Chondrocyte (in vitro differentiated cells): ENCODE data around the gene WDR88. TPM values are rescaled to one million over a fixed set of nuclear protein-coding genes. Genes with fewer than 3 reads are reported as not detected.

Source experiments
- DNase-seq: peaks from one replicate; pipeline ENCODE4 v3.0.0; 2021; ENCODE audit warnings: mixed read lengths, low spot score
- H3K27ac Mint-ChIP-seq: one replicate; pipeline ENCODE4 v1.8.0; 2021; ENCODE audit warnings: mild to moderate bottlenecking, moderate library complexity, mixed read lengths; ENCODE audit not compliant: unreplicated experiment
- H3K27me3 Mint-ChIP-seq: 2 replicates; pipeline ENCODE4 v1.8.0; 2021; ENCODE audit warnings: low read depth, mixed read lengths
- H3K36me3 Mint-ChIP-seq: 2 replicates; pipeline ENCODE4 v1.8.0; 2021; ENCODE audit warnings: low read depth, mixed read lengths
- H3K4me1 Mint-ChIP-seq: 2 replicates; pipeline ENCODE4 v1.8.0; 2021; ENCODE audit warnings: low read depth, mild to moderate bottlenecking, mixed read lengths
- H3K4me3 Mint-ChIP-seq: one replicate; pipeline ENCODE4 v1.8.0; 2021; ENCODE audit warnings: mild to moderate bottlenecking, moderate library complexity, mixed read lengths; ENCODE audit not compliant: unreplicated experiment
- H3K9me3 Mint-ChIP-seq: 2 replicates; pipeline ENCODE4 v1.8.0; 2021; ENCODE audit warnings: low read depth, mixed read lengths
- CTCF ChIP-seq: fragments of 200-600 bp; sonication (generic); IDR thresholded peaks from 2 replicates; pipeline ENCODE4 v1.5.0; 2021; ENCODE audit warnings: antibody characterized with exemption, mild to moderate bottlenecking, moderate library complexity
- total RNA-seq: library from RNA; stranded (reverse); gene quantifications from 3 replicates; pipeline ENCODE4 v1.2.1, GENCODE V29; 2021

The WDR88 gene
- total RNA-seq, 1 donor from 2014 or later = not detected

- no peaks in the 10 kb centered on the region for H3K4me1 Mint-ChIP-seq
- no peaks in the 10 kb centered on the region for H3K9me3 Mint-ChIP-seq
- H3K4me3 Mint-ChIP-seq = no peak overlapping the region
- peaks cover 8% of the 10 kb centered on the region for H3K36me3 Mint-ChIP-seq
- no peak for TF ChIP-seq CTCF
- H3K27ac Mint-ChIP-seq = no peak overlapping the region
- no peaks in the 10 kb centered on the region for H3K27me3 Mint-ChIP-seq
- DNase-seq = peak; percentile 81
Observed at GRCh38 chr19:33203529-33203928, 71.6 kb downstream of the WDR88 start.

GRCh38 chr19:33204136-33204973, 72.4 kb downstream of the WDR88 start:
- Mint-ChIP-seq H3K27me3 (no peaks in the 10 kb centered on the region), H3K4me1 (no peaks in the 10 kb centered on the region), H3K27ac (no peak overlapping the region), H3K4me3 (no peak overlapping the region), H3K9me3 (no peaks in the 10 kb centered on the region), H3K36me3 (peaks cover 8% of the 10 kb centered on the region)
- TF ChIP-seq CTCF = no peak
- DNase-seq = peak; percentile 76

DNA sequence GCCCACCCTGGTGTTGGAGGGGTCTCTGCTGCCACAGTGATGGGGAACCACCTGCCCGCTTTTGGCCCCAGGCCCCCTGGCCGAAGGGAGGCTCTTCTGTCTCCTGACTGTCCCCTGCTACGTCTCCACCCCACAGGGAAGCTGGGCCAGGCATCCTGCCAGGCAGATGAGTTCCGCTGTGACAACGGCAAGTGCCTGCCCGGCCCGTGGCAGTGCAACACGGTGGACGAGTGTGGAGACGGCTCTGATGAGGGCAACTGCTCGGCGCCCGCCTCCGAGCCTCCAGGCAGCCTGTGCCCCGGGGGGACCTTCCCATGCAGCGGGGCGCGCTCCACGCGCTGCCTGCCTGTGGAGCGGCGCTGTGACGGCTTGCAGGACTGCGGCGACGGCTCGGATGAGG, 73.2 kb downstream of the WDR88 start:
- no peak for TF ChIP-seq CTCF
- no peak overlapping the region for H3K27ac Mint-ChIP-seq
- peaks cover 7% of the 10 kb centered on the region for H3K36me3 Mint-ChIP-seq
- H3K9me3 Mint-ChIP-seq = no peaks in the 10 kb centered on the region
- H3K27me3 Mint-ChIP-seq = no peaks in the 10 kb centered on the region
- no peak overlapping the region for H3K4me3 Mint-ChIP-seq
- no peak for DNase-seq
- no peaks in the 10 kb centered on the region for H3K4me1 Mint-ChIP-seq

- DNase-seq = peak; percentile 94
- no peak overlapping the region for H3K4me3 Mint-ChIP-seq
- no peaks in the 10 kb centered on the region for H3K9me3 Mint-ChIP-seq
- H3K27me3 Mint-ChIP-seq = no peaks in the 10 kb centered on the region
- TF ChIP-seq CTCF = no peak
- peaks cover 7% of the 10 kb centered on the region for H3K36me3 Mint-ChIP-seq
- no peaks in the 10 kb centered on the region for H3K4me1 Mint-ChIP-seq
- no peak overlapping the region for H3K27ac Mint-ChIP-seq
Observed at GRCh38 chr19:33205531-33206260, 73.8 kb downstream of the WDR88 start.

GRCh38 chr19:33206261-33207039, 74.5 kb downstream of the WDR88 start:
- Mint-ChIP-seq H3K4me3 (no peak overlapping the region), H3K4me1 (no peaks in the 10 kb centered on the region)

More at GRCh38 chr19:33206261-33207039, 74.5 kb downstream of the WDR88 start:
- no peaks in the 10 kb centered on the region for H3K27me3 Mint-ChIP-seq
- peaks cover 7% of the 10 kb centered on the region for H3K36me3 Mint-ChIP-seq
- no peaks in the 10 kb centered on the region for H3K9me3 Mint-ChIP-seq
- TF ChIP-seq CTCF = no peak
- no peak overlapping the region for H3K27ac Mint-ChIP-seq
- no peak for DNase-seq
